ENCODE data around the gene MID1. TPM values are rescaled to one million over a fixed set of nuclear protein-coding genes. Genes with fewer than 3 reads are reported as not detected.
"Not testable (repeated sequence)": the region's sequence is repeated elsewhere in the genome, so short reads cannot be mapped to it uniquely, and the experiment has no call there.

Gene MID1
- total RNA-seq, 1 experiment from 2014 or later: 32.4 TPM

DNA sequence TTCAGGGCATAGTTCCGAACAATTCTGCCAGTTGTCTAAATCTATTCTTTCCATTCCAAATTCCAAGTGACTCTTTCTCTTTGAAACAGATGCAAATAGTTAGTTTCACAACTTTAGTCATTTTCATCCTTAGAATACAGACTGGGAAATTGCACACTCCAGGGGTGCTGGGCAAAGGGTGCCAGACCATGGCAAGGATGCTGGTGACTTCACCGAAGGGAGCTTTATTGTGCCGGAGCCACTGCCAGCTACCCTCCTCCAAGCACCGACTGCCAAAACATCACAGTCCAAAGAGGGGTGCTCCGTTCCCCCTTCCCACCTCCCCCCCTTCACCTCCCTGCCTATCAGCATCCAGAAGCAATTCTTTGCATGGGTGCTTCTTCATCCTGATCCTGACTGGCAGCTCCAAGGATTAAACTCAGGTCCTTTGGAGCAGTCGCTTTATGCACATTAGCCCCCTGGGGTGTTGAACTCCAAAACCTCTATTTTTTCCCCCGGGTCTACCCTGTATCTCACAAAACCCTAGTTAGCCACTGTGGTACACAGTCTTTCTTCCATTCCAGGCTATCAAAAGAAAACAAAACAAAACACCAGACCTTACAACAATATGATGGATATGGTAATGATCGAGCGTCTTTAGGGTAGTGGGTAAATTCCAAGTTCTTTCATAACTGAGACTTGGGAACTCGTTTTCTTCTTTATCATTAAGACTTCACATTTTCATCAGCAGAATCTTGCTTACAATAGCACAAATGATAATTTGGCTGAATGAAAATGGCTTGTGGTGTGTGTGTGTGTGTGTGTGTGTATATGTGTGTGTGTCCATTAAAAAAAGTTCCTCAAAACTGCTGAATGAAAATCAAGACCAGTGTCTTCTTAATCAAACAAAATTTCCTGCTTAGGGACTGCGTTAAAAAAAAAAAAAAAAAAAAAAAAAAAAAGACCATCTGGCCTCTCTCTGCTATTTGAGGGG lies 28.7 kb downstream of the MID1 start:
- no peak for DNase-seq (ENCODE audit: low read depth, low spot score)
- Histone ChIP-seq H3K9me3 (ENCODE audit: control insufficient read depth, insufficient read depth, low read depth, low read length) (no peaks in the 10 kb centered on the region), H3K27me3 (ENCODE audit: control insufficient read depth, insufficient read depth, low read length) (no peaks in the 10 kb centered on the region), H3K27ac (ENCODE audit: low read length) (no peak overlapping the region), H3K4me1 (ENCODE audit: control insufficient read depth, insufficient read depth, low read length) (peaks cover 3% of the 10 kb centered on the region; the same call in 1 of the 2 replicates), H3K4me3 (ENCODE audit: low read depth in 2 of 2, low read length in 2 of 2) (no peak overlapping the region), H3K36me3 (ENCODE audit: control insufficient read depth, insufficient read depth, low read length) (no peaks in the 10 kb centered on the region)
- ATAC-seq: no peak
- TF ChIP-seq POLR2AphosphoS5 (IDR thresholded peaks at IDR 0.05; ENCODE audit: low read depth, low read length): no peak
- no TSS peak for BruUV-seq (replicated peaks)
- intact Hi-C loops (cut with micrococcal nuclease; ENCODE audit: unreplicated experiment): no loop called here
- POLR2A ChIA-PET: no interaction called here
- in situ Hi-C loops (cut with HindIII; ENCODE audit: low pct_unique_long_range_greater_than_20kb, low sequenced_read_pairs): no loop called here
- CTCF ChIA-PET: no interaction called here

DNA sequence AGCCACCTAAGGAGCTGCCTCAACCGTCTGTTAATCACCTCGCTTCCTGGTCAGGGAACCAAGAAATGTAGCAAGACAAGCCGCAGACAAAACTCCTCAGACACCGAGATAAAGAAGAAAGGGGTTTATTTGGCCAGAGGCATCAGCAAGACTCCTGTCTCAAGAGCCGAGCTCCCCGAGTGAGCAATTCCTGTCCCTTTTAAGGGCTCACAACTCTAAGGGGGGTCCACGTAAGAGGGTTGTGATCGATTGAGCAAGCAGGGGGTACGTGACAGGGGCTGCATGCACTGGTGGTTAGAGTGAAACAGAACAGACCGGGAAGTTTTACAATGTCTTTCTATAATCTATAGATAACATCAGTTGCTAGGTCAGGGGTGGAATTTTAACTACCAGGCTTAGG lies 30.6 kb downstream of the MID1 start:
- CTCF ChIA-PET; DNase-seq (ENCODE audit: low read depth, low spot score): not testable (repeated sequence)

DNA sequence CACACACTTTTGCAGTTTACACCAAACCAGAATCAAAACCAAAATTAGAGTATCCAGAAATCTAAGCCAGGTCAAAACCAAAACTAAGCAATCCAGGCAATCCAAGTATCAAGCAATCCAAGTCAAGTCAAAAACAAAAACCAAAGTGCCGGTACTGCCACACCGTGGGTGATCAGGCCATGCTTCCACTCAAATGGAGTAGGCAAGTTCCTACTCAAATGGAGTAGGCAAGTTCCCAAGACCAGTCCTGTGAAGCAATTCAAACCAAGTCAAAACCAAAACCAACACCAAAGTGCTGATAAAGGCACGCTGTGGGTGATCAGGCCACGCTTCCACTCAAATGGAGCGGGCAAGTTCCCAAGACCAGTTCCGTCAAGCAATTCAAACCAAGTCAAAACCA lies 31.3 kb downstream of the MID1 start:
- Histone ChIP-seq H3K4me1 (ENCODE audit: control insufficient read depth, insufficient read depth, low read length) (no peaks in the 10 kb centered on the region), H3K27ac (ENCODE audit: low read length) (no peak overlapping the region), H3K4me3 (ENCODE audit: low read depth in 2 of 2, low read length in 2 of 2) (no peak overlapping the region), H3K27me3 (ENCODE audit: control insufficient read depth, insufficient read depth, low read length) (no peaks in the 10 kb centered on the region), H3K36me3 (ENCODE audit: control insufficient read depth, insufficient read depth, low read length) (no peaks in the 10 kb centered on the region), H3K9me3 (ENCODE audit: control insufficient read depth, insufficient read depth, low read depth, low read length) (peaks cover 3% of the 10 kb centered on the region; the same call in 1 of the 2 replicates)
- no peak for DNase-seq (ENCODE audit: low read depth, low spot score)
- in situ Hi-C loops (cut with HindIII; ENCODE audit: low pct_unique_long_range_greater_than_20kb, low sequenced_read_pairs): no loop called here
- intact Hi-C loops (cut with micrococcal nuclease; ENCODE audit: unreplicated experiment): no loop called here
- TF ChIP-seq TCF7L2 (IDR thresholded peaks at IDR 0.05; ENCODE audit: low read depth, low read length): no peak
- TF ChIP-seq, protein P1, sequence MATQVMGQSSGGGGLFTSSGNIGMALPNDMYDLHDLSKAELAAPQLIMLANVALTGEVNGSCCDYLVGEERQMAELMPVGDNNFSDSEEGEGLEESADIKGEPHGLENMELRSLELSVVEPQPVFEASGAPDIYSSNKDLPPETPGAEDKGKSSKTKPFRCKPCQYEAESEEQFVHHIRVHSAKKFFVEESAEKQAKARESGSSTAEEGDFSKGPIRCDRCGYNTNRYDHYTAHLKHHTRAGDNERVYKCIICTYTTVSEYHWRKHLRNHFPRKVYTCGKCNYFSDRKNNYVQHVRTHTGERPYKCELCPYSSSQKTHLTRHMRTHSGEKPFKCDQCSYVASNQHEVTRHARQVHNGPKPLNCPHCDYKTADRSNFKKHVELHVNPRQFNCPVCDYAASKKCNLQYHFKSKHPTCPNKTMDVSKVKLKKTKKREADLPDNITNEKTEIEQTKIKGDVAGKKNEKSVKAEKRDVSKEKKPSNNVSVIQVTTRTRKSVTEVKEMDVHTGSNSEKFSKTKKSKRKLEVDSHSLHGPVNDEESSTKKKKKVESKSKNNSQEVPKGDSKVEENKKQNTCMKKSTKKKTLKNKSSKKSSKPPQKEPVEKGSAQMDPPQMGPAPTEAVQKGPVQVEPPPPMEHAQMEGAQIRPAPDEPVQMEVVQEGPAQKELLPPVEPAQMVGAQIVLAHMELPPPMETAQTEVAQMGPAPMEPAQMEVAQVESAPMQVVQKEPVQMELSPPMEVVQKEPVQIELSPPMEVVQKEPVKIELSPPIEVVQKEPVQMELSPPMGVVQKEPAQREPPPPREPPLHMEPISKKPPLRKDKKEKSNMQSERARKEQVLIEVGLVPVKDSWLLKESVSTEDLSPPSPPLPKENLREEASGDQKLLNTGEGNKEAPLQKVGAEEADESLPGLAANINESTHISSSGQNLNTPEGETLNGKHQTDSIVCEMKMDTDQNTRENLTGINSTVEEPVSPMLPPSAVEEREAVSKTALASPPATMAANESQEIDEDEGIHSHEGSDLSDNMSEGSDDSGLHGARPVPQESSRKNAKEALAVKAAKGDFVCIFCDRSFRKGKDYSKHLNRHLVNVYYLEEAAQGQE (IDR thresholded peaks at IDR 0.05; ENCODE audit: insufficient read depth in 1 of 2, low read depth in 2 of 2, low read length in 1 of 2): no peak
- no peak for TF ChIP-seq POLR2AphosphoS5 (IDR thresholded peaks at IDR 0.05; ENCODE audit: low read depth, low read length)
- no peak for TF ChIP-seq SIN3A (IDR thresholded peaks at IDR 0.05; ENCODE audit: borderline replicate concordance, insufficient read depth, low read depth, low read length)
- TF ChIP-seq, protein P2, sequence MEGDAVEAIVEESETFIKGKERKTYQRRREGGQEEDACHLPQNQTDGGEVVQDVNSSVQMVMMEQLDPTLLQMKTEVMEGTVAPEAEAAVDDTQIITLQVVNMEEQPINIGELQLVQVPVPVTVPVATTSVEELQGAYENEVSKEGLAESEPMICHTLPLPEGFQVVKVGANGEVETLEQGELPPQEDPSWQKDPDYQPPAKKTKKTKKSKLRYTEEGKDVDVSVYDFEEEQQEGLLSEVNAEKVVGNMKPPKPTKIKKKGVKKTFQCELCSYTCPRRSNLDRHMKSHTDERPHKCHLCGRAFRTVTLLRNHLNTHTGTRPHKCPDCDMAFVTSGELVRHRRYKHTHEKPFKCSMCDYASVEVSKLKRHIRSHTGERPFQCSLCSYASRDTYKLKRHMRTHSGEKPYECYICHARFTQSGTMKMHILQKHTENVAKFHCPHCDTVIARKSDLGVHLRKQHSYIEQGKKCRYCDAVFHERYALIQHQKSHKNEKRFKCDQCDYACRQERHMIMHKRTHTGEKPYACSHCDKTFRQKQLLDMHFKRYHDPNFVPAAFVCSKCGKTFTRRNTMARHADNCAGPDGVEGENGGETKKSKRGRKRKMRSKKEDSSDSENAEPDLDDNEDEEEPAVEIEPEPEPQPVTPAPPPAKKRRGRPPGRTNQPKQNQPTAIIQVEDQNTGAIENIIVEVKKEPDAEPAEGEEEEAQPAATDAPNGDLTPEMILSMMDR (IDR thresholded peaks at IDR 0.05): no peak
- POLR2A ChIA-PET: no interaction called here
- CTCF ChIA-PET: no interaction called here
- no TSS peak for BruUV-seq (replicated peaks)
- no peak for ATAC-seq

More for the DNA sequence above, 30.6 kb downstream of the MID1 start:
- in situ Hi-C loops (cut with HindIII; ENCODE audit: low pct_unique_long_range_greater_than_20kb, low sequenced_read_pairs); intact Hi-C loops (cut with micrococcal nuclease; ENCODE audit: unreplicated experiment); H3K27ac ChIP-seq (ENCODE audit: low read length); H3K4me3 ChIP-seq (ENCODE audit: low read depth in 2 of 2, low read length in 2 of 2); POLR2A ChIA-PET; ATAC-seq; H3K27me3 ChIP-seq (ENCODE audit: control insufficient read depth, insufficient read depth, low read length); H3K4me1 ChIP-seq (ENCODE audit: control insufficient read depth, insufficient read depth, low read length); H3K9me3 ChIP-seq (ENCODE audit: control insufficient read depth, insufficient read depth, low read depth, low read length); H3K36me3 ChIP-seq (ENCODE audit: control insufficient read depth, insufficient read depth, low read length); BruUV-seq (replicated peaks): not testable (repeated sequence)

DNA sequence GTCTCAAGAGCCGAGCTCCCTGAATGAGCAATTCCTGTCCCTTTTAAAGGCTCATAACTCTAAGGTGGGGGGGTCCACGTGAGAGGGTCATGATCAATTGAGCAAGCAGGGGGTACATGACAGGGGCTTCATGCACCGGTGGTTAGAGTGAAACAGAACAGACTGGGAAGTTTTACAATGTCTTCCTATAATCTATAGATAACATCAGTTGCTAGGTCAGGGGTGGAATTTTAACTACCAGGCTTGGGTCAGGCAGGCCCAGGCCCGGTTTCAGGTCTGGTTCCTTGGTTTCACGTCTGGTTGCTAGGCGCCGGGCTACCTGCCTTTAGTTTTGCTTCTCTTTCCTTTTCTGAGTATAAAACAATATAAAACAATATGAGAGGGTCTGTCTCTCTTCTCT lies 35.5 kb downstream of the MID1 start:
- in situ Hi-C loops (cut with HindIII; ENCODE audit: low pct_unique_long_range_greater_than_20kb, low sequenced_read_pairs); H3K4me3 ChIP-seq (ENCODE audit: low read depth in 2 of 2, low read length in 2 of 2); intact Hi-C loops (cut with micrococcal nuclease; ENCODE audit: unreplicated experiment); DNase-seq (ENCODE audit: low read depth, low spot score); CTCF ChIA-PET; H3K27me3 ChIP-seq (ENCODE audit: control insufficient read depth, insufficient read depth, low read length); H3K36me3 ChIP-seq (ENCODE audit: control insufficient read depth, insufficient read depth, low read length); H3K27ac ChIP-seq (ENCODE audit: low read length); POLR2A ChIA-PET; ATAC-seq; BruUV-seq (replicated peaks); H3K9me3 ChIP-seq (ENCODE audit: control insufficient read depth, insufficient read depth, low read depth, low read length): not testable (repeated sequence)
- peaks cover 10% of the 10 kb centered on the region for H3K4me1 ChIP-seq (ENCODE audit: control insufficient read depth, insufficient read depth, low read length)
